Measurements from ENCODE around the gene CSTA. TPM values are rescaled to one million over a fixed set of nuclear protein-coding genes. Genes with fewer than 3 reads are reported as not detected.
A peak's percentile ranks its signal among the peaks of the same experiment; 100 is the strongest.

CSTA gene
- total RNA-seq, 3 donors from 2014 or later (not counting 1 experiment from before 2014, with no cell fraction given) = 3.1 to 7.8 (median 4.0) TPM

DNA sequence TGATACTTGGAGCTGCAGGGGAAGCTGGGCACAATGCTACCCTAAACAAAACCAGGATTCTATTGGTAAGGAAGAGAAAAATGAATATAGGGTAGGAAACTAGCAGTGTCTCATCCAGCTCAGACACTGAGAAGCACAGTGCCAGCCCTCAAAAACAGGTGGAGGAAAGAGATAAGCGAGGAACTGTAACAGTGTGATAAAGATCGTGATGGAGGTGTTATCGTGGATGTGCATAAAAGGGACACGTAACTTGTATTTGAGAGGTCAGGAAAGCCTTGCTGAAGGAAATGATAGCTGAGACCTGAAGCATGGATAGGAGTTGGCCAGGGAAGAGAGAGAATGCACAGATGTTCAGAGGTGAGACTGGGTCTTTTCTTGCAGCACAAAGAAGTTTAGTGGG is 30.6 kb downstream of the CSTA start:
- peak overlapping the region in 1 of 2 donors; percentile 6 for H3K27ac Mint-ChIP-seq
- no peaks in the 10 kb centered on the region for H3K27me3 ChIP-seq (ENCODE audit: control insufficient read depth, insufficient read depth, low read length)
- H3K36me3 ChIP-seq (ENCODE audit: control insufficient read depth, insufficient read depth, low read length) = peaks cover 2% of the 10 kb centered on the region
- H3K9me3 Mint-ChIP-seq = no peaks in the 10 kb centered on the region
- H3K36me3 Mint-ChIP-seq = no peaks in the 10 kb centered on the region
- 19% methylated on average over 4 of the region's 4 CpGs for WGBS (ENCODE audit: insufficient coverage)
- DNase-seq = no peak
- no peak for ATAC-seq
- no peak overlapping the region for H3K27ac ChIP-seq (ENCODE audit: low read length)
- TF ChIP-seq, protein P1, sequence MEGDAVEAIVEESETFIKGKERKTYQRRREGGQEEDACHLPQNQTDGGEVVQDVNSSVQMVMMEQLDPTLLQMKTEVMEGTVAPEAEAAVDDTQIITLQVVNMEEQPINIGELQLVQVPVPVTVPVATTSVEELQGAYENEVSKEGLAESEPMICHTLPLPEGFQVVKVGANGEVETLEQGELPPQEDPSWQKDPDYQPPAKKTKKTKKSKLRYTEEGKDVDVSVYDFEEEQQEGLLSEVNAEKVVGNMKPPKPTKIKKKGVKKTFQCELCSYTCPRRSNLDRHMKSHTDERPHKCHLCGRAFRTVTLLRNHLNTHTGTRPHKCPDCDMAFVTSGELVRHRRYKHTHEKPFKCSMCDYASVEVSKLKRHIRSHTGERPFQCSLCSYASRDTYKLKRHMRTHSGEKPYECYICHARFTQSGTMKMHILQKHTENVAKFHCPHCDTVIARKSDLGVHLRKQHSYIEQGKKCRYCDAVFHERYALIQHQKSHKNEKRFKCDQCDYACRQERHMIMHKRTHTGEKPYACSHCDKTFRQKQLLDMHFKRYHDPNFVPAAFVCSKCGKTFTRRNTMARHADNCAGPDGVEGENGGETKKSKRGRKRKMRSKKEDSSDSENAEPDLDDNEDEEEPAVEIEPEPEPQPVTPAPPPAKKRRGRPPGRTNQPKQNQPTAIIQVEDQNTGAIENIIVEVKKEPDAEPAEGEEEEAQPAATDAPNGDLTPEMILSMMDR (IDR thresholded peaks at IDR 0.05) = no peak
- no peaks in the 10 kb centered on the region for H3K9me3 ChIP-seq (ENCODE audit: control insufficient read depth, insufficient read depth, low read length)
- no peaks in the 10 kb centered on the region for H3K27me3 Mint-ChIP-seq (ENCODE audit: low read depth in 2 of 2)
- intact Hi-C loops (cut with micrococcal nuclease) = no loop called here
- H3K4me3 ChIP-seq (ENCODE audit: low read length) = no peak overlapping the region
- no peaks in the 10 kb centered on the region for H3K4me1 ChIP-seq (ENCODE audit: control insufficient read depth, insufficient read depth, low read length)
- H3K4me1 Mint-ChIP-seq = no peaks in the 10 kb centered on the region
- H3K4me3 Mint-ChIP-seq = no peak overlapping the region

DNA sequence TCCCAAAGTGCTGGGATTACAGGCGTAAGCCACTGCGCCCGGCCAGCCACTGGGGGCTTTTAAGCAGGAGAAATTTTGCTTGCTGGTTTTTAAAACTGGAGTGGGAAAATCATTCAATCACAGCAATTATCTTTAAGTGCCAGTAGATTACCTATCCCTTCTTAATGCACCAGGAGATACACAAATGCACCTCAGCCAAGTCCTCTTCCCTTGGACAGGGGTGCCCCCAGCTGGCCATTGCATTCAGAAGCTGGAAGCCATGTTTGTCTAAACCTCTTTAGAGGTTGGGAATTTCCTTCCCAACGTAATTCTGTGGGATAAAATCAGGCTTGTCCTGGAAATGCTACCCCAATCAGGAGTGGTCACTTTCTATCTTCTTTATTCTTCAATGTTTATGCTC is 31.4 kb downstream of the CSTA start:
- no peaks in the 10 kb centered on the region for H3K9me3 Mint-ChIP-seq
- peak in 1 of 2 donors; percentile 55 for DNase-seq
- H3K27ac Mint-ChIP-seq = no peak overlapping the region
- ATAC-seq = no peak
- no peaks in the 10 kb centered on the region for H3K4me1 ChIP-seq (ENCODE audit: control insufficient read depth, insufficient read depth, low read length)
- H3K27me3 ChIP-seq (ENCODE audit: control insufficient read depth, insufficient read depth, low read length) = no peaks in the 10 kb centered on the region
- no peaks in the 10 kb centered on the region for H3K9me3 ChIP-seq (ENCODE audit: control insufficient read depth, insufficient read depth, low read length)
- H3K4me3 ChIP-seq (ENCODE audit: low read length) = no peak overlapping the region
- intact Hi-C loops (cut with micrococcal nuclease) = no loop called here
- 100% methylated on average over 3 of the region's 4 CpGs for WGBS (ENCODE audit: insufficient coverage)
- no peak overlapping the region for H3K4me3 Mint-ChIP-seq
- H3K27ac ChIP-seq (ENCODE audit: low read length) = no peak overlapping the region
- H3K4me1 Mint-ChIP-seq = no peaks in the 10 kb centered on the region
- H3K36me3 ChIP-seq (ENCODE audit: control insufficient read depth, insufficient read depth, low read length) = peaks cover 6% of the 10 kb centered on the region
- H3K27me3 Mint-ChIP-seq (ENCODE audit: low read depth in 2 of 2) = no peaks in the 10 kb centered on the region
- no peaks in the 10 kb centered on the region for H3K36me3 Mint-ChIP-seq
- TF ChIP-seq, protein P1 (IDR thresholded peaks at IDR 0.05) = no peak

DNA sequence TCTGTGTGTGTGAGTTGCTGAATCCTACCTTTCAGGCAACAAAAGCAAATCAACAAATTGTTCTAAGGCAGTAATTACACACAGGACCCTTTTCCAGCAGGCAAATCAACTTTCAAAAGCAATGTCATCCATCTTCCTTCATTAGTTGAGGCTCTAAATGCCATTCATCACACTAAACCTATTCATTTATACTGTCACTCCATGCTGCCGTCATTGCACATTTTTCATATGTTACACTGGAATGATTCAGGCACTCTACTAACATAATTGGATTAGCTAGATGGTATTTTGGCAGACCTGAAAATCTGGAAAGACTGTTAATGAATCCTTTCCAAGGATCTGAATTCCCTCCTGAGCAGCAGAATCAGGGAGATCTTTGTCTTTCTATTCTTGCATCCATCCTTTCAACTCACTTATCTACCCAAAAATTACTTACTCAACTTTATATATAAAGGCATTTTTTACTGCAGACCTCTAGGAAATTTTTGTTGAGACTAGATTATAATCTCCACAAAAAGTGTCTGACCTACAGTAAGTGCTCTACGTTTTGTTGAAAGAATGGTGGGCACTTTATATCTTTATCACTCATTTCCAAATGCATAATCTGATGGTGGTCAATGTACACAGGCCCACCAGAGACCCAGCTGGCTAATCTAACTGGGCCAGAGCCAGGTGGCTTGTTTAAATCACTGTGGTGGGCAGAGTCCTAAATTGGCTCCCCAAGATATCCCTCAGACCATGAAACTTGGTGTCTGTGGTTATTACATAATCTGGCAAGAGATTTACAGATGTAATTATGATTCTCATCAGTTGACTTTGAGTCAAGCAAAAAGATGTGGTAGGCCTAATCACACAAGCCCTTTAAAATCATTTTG is 33.0 kb downstream of the CSTA start:
- no peaks in the 10 kb centered on the region for H3K27me3 ChIP-seq (ENCODE audit: control insufficient read depth, insufficient read depth, low read length)
- no peaks in the 10 kb centered on the region for H3K27me3 Mint-ChIP-seq (ENCODE audit: low read depth in 2 of 2)
- peaks cover 13% of the 10 kb centered on the region for H3K36me3 ChIP-seq (ENCODE audit: control insufficient read depth, insufficient read depth, low read length)
- intact Hi-C loops (cut with micrococcal nuclease) = no loop called here
- no peak overlapping the region for H3K4me3 Mint-ChIP-seq
- H3K36me3 Mint-ChIP-seq = peaks cover under 1% of the 10 kb centered on the region
- WGBS (ENCODE audit: insufficient coverage) = 100% methylated on average over 1 of the region's 2 CpGs
- no peak overlapping the region for H3K27ac Mint-ChIP-seq
- ATAC-seq (no peak), DNase-seq (no peak)
- H3K4me3 ChIP-seq (ENCODE audit: low read length) = no peak overlapping the region
- no peak overlapping the region for H3K27ac ChIP-seq (ENCODE audit: low read length)
- H3K4me1 ChIP-seq (ENCODE audit: control insufficient read depth, insufficient read depth, low read length) = no peaks in the 10 kb centered on the region
- TF ChIP-seq, protein P1 (IDR thresholded peaks at IDR 0.05) = no peak
- no peaks in the 10 kb centered on the region for H3K4me1 Mint-ChIP-seq
- no peaks in the 10 kb centered on the region for H3K9me3 Mint-ChIP-seq
- H3K9me3 ChIP-seq (ENCODE audit: control insufficient read depth, insufficient read depth, low read length) = no peaks in the 10 kb centered on the region

DNA sequence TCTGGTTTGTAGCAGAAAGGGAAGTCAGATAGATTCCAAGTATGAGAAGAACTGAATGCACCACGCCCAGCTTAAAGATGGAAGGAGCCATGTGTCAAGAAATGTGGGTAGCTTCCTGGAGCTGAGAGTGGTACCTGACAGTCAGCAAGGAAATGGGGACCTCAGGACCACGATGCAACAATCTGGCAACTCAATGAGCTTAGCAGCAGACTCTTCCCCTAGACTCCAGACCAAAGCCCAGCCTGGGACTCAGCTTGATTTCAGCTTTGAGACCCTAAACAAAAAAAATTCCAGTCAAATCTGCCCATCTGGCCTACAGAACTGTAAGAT is 33.6 kb downstream of the CSTA start:
- Histone ChIP-seq H3K27me3 (ENCODE audit: control insufficient read depth, insufficient read depth, low read length) (no peaks in the 10 kb centered on the region), H3K27ac (ENCODE audit: low read length) (no peak overlapping the region), H3K4me3 (ENCODE audit: low read length) (no peak overlapping the region), H3K36me3 (ENCODE audit: control insufficient read depth, insufficient read depth, low read length) (peaks cover 14% of the 10 kb centered on the region), H3K9me3 (ENCODE audit: control insufficient read depth, insufficient read depth, low read length) (no peaks in the 10 kb centered on the region), H3K4me1 (ENCODE audit: control insufficient read depth, insufficient read depth, low read length) (no peaks in the 10 kb centered on the region)
- TF ChIP-seq, protein P1 (IDR thresholded peaks at IDR 0.05) = no peak
- no peak for ATAC-seq
- H3K9me3 Mint-ChIP-seq = no peaks in the 10 kb centered on the region
- DNase-seq = no peak
- intact Hi-C loops (cut with micrococcal nuclease) = no loop called here
- peaks cover 7% of the 10 kb centered on the region for H3K36me3 Mint-ChIP-seq
- no peaks in the 10 kb centered on the region for H3K27me3 Mint-ChIP-seq (ENCODE audit: low read depth in 2 of 2)
- 82% methylated on average over 2 of the region's 2 CpGs for WGBS (ENCODE audit: insufficient coverage)
- H3K4me3 Mint-ChIP-seq = no peak overlapping the region
- no peak overlapping the region for H3K27ac Mint-ChIP-seq
- no peaks in the 10 kb centered on the region for H3K4me1 Mint-ChIP-seq

All from natural killer cell (primary cell).